K562 (cell line): ENCODE results near the gene GALNT15. TPM values are rescaled to one million over a fixed set of nuclear protein-coding genes. Genes with fewer than 3 reads are reported as not detected.
A peak's percentile ranks its signal among the peaks of the same experiment; 100 is the strongest.

ENCODE experiments used
- ATAC-seq: fragments of 200-7000 bp; cut with Tn5 transposase; 3 replicates; pipeline ENCODE4 v1.9.1; 2020; ENCODE audit warnings: moderate library complexity
- BruUV-seq: library from RNA; stranded (reverse); fragments of 400-500 nt; replicated peaks from 2 replicates; lab custom pipeline; 2021; lab: Mats Ljungman, UMichigan
- CTCF ChIA-PET: fragments of 300-600 bp; formaldehyde crosslinking; extraction: SDS; loops from one replicate; lab custom pipeline; 2021; ENCODE audit warnings: low intra/inter-chr PET ratio; lab: Yijun Ruan, JAX
- POLR2A ChIA-PET: fragments of 300-600, 350-650 bp; sonication (Branson Sonifier 250); formaldehyde crosslinking; extraction: SDS; loops from one replicate; lab custom pipeline; 2021; ENCODE audit warnings: antibody characterized with exemption, inconsistent platforms; lab: Yijun Ruan, JAX
- DNase-seq, 4 experiments: peaks; one replicate each; pipeline versions ENCODE4 v3.0.0 to v3.0.0-alpha.2; 2011 to 2018; ENCODE audit warnings: low spot score in 3 of 4, mixed read lengths in 3 of 4; ENCODE audit errors: extremely low read depth in 1 of 4
- FAIRE-seq: peaks from 2 replicates; lab custom pipeline; 2011; peaks lifted over from hg19 to GRCh38; lab: Jason Lieb, UNC
- H2AFZ ChIP-seq: 2 replicates; pipeline ENCODE4 v1.6.0; 2011; ENCODE audit warnings: low read depth, low read length, control low read depth, inconsistent platforms
- H3K27ac ChIP-seq: fragments of 200-600 bp; 3 replicates; pipeline ENCODE4 v1.8.0; 2011; ENCODE audit warnings: low read depth, mild to moderate bottlenecking, control low read depth, inconsistent platforms, low read length, moderate library complexity, mixed read lengths; ENCODE audit errors: extremely low read depth
- H3K27me3 ChIP-seq, 2 experiments: fragments of 300-600 bp in 1 of 2; 2 replicates in 1 of 2; 3 replicates in 1 of 2; pipeline versions ENCODE4 v1.6.0 to v1.8.0; 2011; ENCODE audit warnings: inconsistent platforms in 2 of 2, low read length in 2 of 2, mild to moderate bottlenecking in 1 of 2, mixed read lengths in 1 of 2, moderate library complexity in 1 of 2; ENCODE audit not compliant: control insufficient read depth in 2 of 2, insufficient read depth in 2 of 2
- H3K36me3 ChIP-seq: fragments of 300-600 bp; 3 replicates; pipeline ENCODE4 v1.8.0; 2011; ENCODE audit warnings: mild to moderate bottlenecking, low read length, inconsistent platforms; ENCODE audit not compliant: control insufficient read depth, insufficient read depth
- H3K4me1 ChIP-seq, 2 experiments: fragments of 200-600 bp in 1 of 2; replicated peaks in 1 of 2; 2 replicates in 1 of 2; 3 replicates in 1 of 2; pipeline versions ENCODE4 v1.5.1 to v1.8.0; 2011; ENCODE audit warnings: inconsistent platforms in 2 of 2, low read length in 2 of 2, mild to moderate bottlenecking in 1 of 2, mixed read lengths in 1 of 2, moderate library complexity in 1 of 2; ENCODE audit not compliant: control insufficient read depth in 2 of 2, insufficient read depth in 2 of 2
- H3K4me2 ChIP-seq: 2 replicates; pipeline ENCODE4 v1.6.1; 2011; ENCODE audit warnings: low read length, control low read depth, inconsistent platforms, mixed read lengths; ENCODE audit not compliant: insufficient read depth
- H3K4me3 ChIP-seq: fragments of 200-600 bp; sonication (generic), shearing (Covaris generic); 2 replicates; pipeline ENCODE4 v1.5.1; 2016; ENCODE audit warnings: control low read depth, inconsistent platforms
- H3K79me2 ChIP-seq: fragments of 200-600 bp; 3 replicates; pipeline ENCODE4 v1.8.0; 2011; ENCODE audit warnings: low read length, inconsistent platforms; ENCODE audit not compliant: control insufficient read depth, insufficient read depth
- H3K9ac ChIP-seq, 2 experiments: 2 replicates each; pipeline versions ENCODE4 v1.6.0 to v1.6.1; 2011; ENCODE audit warnings: low read depth in 2 of 2, low read length in 2 of 2, control low read depth in 1 of 2, inconsistent platforms in 1 of 2, mild to moderate bottlenecking in 1 of 2, mixed read lengths in 1 of 2; ENCODE audit not compliant: insufficient read depth in 1 of 2
- H3K9me1 ChIP-seq: one replicate; pipeline ENCODE4 v1.6.0; 2011; ENCODE audit warnings: inconsistent platforms, mild to moderate bottlenecking, low read length, moderate library complexity; ENCODE audit not compliant: control insufficient read depth, insufficient read depth
- H3K9me3 ChIP-seq: replicated peaks from 2 replicates; pipeline ENCODE4 v1.5.1; 2011; ENCODE audit warnings: low read depth, low read length, inconsistent platforms; ENCODE audit not compliant: control insufficient read depth, insufficient read depth
- H4K20me1 ChIP-seq: replicated peaks from 2 replicates; pipeline ENCODE4 v1.6.1; 2011; ENCODE audit warnings: low read length, inconsistent platforms, mixed read lengths; ENCODE audit not compliant: control insufficient read depth, insufficient read depth
- C11orf30 ChIP-seq: fragments of 450-650 bp; IDR thresholded peaks from 2 replicates; pipeline ENCODE4 v1.6.1; 2016; ENCODE audit warnings: low read depth, mild to moderate bottlenecking
- ZNF316 ChIP-seq: fragments of 450-650 bp; IDR thresholded peaks from 2 replicates; pipeline ENCODE4 v1.6.1; 2016
- ZNF347 ChIP-seq: fragments of 450-650 bp; formaldehyde crosslinking; IDR thresholded peaks from 2 replicates; pipeline ENCODE4 v1.4.0; 2020; ENCODE audit warnings: low read depth, mild to moderate bottlenecking, moderate library complexity
- WGBS: fragments of 100-300 bp; shearing (Covaris generic); methylation state at CpG from one replicate; pipeline ENCODE4 v1.1.6; 2016; ENCODE audit warnings: low coverage, mixed read lengths; ENCODE audit not compliant: insufficient coverage; ENCODE audit errors: missing lambda C conversion rate; 5-methylcytosine and 5-hydroxymethylcytosine counted together
- in situ Hi-C: fragments of 300-500 bp; cut with MboI; formaldehyde crosslinking; loops from 4 replicates; pipeline ENCODE4 v1.15.0; 2018; ENCODE audit warnings: inconsistent platforms, mixed read lengths
- intact Hi-C: fragments of 100-400 bp; cut with micrococcal nuclease; formaldehyde crosslinking; loops from 2 replicates; pipeline ENCODE4 v1.14.2; 2022
- polyA plus RNA-seq, 8 experiments: library from polyadenylated mRNA; depleted of rRNA in 4 of 8; stranded (reverse) in 5 of 8; unstranded in 3 of 8; fragments of >200 nt; fragmentation: Nextera tagmentation in 2 of 8; fragmentation: Illumina TruSeq in 1 of 8; extraction: Ambion mirVana in 2 of 8; extraction: Trizol in 1 of 8; gene quantifications; 2 replicates each; pipeline versions ENCODE4 v1.2.1 to v1.2.3, GENCODE V29; 2011 to 2014; ENCODE audit warnings: inconsistent platforms in 1 of 8, missing spikeins in 1 of 8
- total RNA-seq, 7 experiments: library from RNA; depleted of rRNA in 6 of 7; stranded (reverse); fragments of >200 nt in 6 of 7; fragmentation: Illumina TruSeq in 2 of 7; extraction: Trizol in 2 of 7; gene quantifications; 2 replicates each; pipeline versions ENCODE4 v1.2.1 to v1.2.3, GENCODE V29; 2011 to 2021; ENCODE audit warnings: low replicate concordance in 1 of 7
- TF ChIP-seq, protein P1 (sequence below): fragments of 250-450 bp; sonication (Bioruptor Pico); IDR thresholded peaks from 2 replicates; pipeline ENCODE4 v1.8.0; 2021; ENCODE audit warnings: mild to moderate bottlenecking, moderate library complexity

Gene GALNT15
- total and polyA plus RNA-seq, 9 of the 15 experiments (the other 6 are each of a cell fraction or from before 2014, with no cell fraction given), result not detected

DNA sequence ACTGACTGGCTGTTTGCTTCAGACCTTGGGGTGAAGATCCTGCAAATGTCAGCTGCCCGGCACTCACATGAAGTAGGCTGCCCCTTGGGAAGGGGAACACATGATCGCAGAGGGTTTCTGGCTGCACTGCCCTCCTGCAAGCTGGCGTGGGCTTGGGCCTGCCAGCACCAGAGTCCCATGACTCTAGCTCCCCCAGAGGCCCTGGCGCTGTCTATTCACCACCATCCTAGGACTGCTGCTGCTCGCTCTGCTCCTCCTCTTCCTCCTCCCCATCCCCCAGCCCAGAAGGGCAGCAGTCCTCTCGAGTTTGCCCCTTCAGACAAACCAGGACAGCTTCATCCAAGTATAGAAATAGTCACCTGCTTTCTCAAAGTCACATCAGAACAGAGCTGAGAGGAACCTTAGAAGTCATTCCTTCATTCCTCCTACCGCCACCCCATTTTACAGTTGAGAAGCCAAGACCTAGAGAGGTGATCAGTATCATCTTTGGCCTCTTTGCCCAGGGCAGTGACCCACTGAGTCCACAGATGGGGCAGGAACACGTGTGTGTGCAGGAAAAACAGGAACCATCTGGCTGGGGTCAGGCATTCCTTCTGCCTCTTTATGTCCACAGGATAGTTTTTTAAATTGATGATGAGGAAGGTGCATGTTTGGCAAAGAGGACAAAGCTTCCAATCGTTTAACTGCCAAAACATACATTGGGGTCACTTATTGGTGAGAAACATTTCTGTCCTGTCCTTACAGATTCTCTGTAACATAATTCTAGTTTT is 77.0 kb downstream of the GALNT15 start:
- TF ChIP-seq ZNF347 (CRISPR knock-in tag), result no peak
- WGBS, result 2% methylated on average over 9 of the region's 9 CpGs

DNA sequence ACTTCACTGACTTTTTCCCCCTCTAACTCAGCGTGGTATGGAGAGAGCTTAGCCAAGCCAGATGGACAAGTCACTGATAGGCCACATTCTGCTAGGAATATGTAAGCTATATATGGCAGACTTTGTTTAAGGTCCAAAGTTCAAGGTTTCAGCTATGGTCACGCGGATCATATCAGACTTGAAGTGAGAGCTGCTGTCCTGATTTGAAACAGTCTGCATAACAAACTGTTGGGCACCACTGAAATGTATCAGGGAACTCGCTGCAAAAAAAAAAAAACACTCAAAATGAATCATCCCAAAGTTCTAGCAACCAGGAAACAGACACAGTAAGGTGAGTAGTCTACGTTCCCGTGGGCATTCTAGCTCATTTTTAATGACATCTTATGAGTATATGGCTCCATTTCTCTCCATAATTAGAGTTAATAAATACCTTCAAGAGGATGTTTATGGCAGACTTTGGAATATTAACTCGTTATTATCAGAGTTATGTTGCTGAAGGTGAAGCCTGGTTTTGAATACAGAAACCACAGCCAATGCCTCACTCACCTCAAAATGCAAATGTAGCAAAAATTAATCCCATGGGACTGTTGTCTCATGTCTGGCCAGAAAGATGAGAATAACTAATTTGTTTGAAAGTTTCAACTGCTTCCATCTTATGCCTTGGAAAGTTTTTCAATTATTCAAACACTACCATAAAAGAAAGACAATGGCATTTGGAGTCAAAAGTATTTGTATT is 77.9 kb downstream of the GALNT15 start:
- no peak overlapping the region for H3K9ac ChIP-seq
- ATAC-seq (no peak), FAIRE-seq (no peak), DNase-seq (no peak)
- no peak overlapping the region for H3K4me3 ChIP-seq
- TF ChIP-seq C11orf30 (peak; percentile 27; the same call in 1 of the 2 replicates), ZNF316 (0 out of 2 replicates have a peak, but pooled peaks have one; percentile 4)
- TF ChIP-seq, protein P1, sequence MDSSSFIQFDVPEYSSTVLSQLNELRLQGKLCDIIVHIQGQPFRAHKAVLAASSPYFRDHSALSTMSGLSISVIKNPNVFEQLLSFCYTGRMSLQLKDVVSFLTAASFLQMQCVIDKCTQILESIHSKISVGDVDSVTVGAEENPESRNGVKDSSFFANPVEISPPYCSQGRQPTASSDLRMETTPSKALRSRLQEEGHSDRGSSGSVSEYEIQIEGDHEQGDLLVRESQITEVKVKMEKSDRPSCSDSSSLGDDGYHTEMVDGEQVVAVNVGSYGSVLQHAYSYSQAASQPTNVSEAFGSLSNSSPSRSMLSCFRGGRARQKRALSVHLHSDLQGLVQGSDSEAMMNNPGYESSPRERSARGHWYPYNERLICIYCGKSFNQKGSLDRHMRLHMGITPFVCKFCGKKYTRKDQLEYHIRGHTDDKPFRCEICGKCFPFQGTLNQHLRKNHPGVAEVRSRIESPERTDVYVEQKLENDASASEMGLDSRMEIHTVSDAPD (CRISPR knock-in tag), result no peak
- no peaks in the 10 kb centered on the region for H3K36me3 ChIP-seq
- no TSS peak for BruUV-seq
- in situ Hi-C loops, result no loop called here
- no peak overlapping the region for H3K4me2 ChIP-seq
- ChIA-PET CTCF (interaction anchor here (0.6 kb wide), 1 partner anchor 1144 kb away, joined by 3 read pairs; no protein-coding TSS in a partner anchor), POLR2A (interaction anchor here (0.6 to 2.8 kb wide), 6 partner anchors 10 to 107 kb away, joined by 3 to 8 read pairs (median 4); partner anchors contain the start of genes DPH3 and OXNAD1)
- peaks cover 3% of the 10 kb centered on the region in 2 experiments; a peak in 2 of 5 replicates for H3K4me1 ChIP-seq
- no peak overlapping the region for H2AFZ ChIP-seq
- H3K9me1 ChIP-seq, result no peaks in the 10 kb centered on the region
- intact Hi-C loops, result no loop called here
- H3K9me3 ChIP-seq, result no peaks in the 10 kb centered on the region
- H3K79me2 ChIP-seq, result no peaks in the 10 kb centered on the region
- 0 out of 2 replicates have a peak, but pooled peaks cover 5% of the 10 kb centered on the region for H4K20me1 ChIP-seq
- no peak overlapping the region for H3K27ac ChIP-seq
- H3K27me3 ChIP-seq, result peaks cover 7 to 24% of the 10 kb centered on the region in 2 experiments; a peak in 4 of 5 replicates
- 0% methylated on average over 7 of the region's 7 CpGs for WGBS

More for the DNA sequence above, 77.0 kb downstream of the GALNT15 start:
- H3K4me1 ChIP-seq, result peaks cover 3 to 4% of the 10 kb centered on the region in 2 experiments; a peak in 2 of 5 replicates
- peaks cover 7 to 25% of the 10 kb centered on the region in 2 experiments; a peak in 4 of 5 replicates for H3K27me3 ChIP-seq
- no peak for FAIRE-seq
- in situ Hi-C loops (no loop called here), intact Hi-C loops (no loop called here)
- 0 out of 2 replicates have a peak, but pooled peaks cover 5% of the 10 kb centered on the region for H4K20me1 ChIP-seq
- no TSS peak for BruUV-seq
- 0 out of 4 replicates have a peak overlapping the region, but pooled peaks of 1 of the 2 experiments have one; percentile 38 for H3K9ac ChIP-seq
- no peaks in the 10 kb centered on the region for H3K9me3 ChIP-seq
- H3K4me2 ChIP-seq, result no peak overlapping the region
- H3K79me2 ChIP-seq, result no peaks in the 10 kb centered on the region
- no peak for ATAC-seq
- no peak for DNase-seq
- no peak overlapping the region for H2AFZ ChIP-seq
- H3K27ac ChIP-seq, result no peak overlapping the region
- H3K4me3 ChIP-seq, result no peak overlapping the region
- ChIA-PET CTCF (no interaction called here), POLR2A (interaction anchor here (0.5 to 2.8 kb wide), 5 partner anchors 10 to 30 kb away, joined by 3 to 8 read pairs (median 4); partner anchors contain the start of genes DPH3 and OXNAD1)
- no peaks in the 10 kb centered on the region for H3K9me1 ChIP-seq
- no peaks in the 10 kb centered on the region for H3K36me3 ChIP-seq
